Lung (tissue), 12 donors: ENCODE measurements around the gene SPG7. TPM values are rescaled to one million over a fixed set of nuclear protein-coding genes. Genes with fewer than 3 reads are reported as not detected.

Experiments used
- ATAC-seq: fragments of 200-7000 bp; cut with Tn5 transposase; one replicate; pipeline ENCODE4 v1.9.1; 2020; ENCODE audit warnings: moderate number of reproducible peaks; ENCODE audit not compliant: insufficient read depth, low FRiP score
- DNase-seq, 3 donors: peaks; one replicate each; pipeline ENCODE4 v3.0.0-alpha.2; 2013 to 2017
- H3K27ac ChIP-seq, 2 donors: one replicate each; pipeline ENCODE4 v1.5.1; 2013; ENCODE audit warnings: mild to moderate bottlenecking in 2 of 2, moderate library complexity in 2 of 2, control low read depth in 1 of 2, inconsistent platforms in 1 of 2, low read depth in 1 of 2, low read length in 1 of 2
- H3K27me3 ChIP-seq, 3 donors: one replicate each; pipeline ENCODE4 v1.5.1; 2013; ENCODE audit warnings: low read length in 2 of 3; ENCODE audit not compliant: control insufficient read depth in 3 of 3, insufficient read depth in 3 of 3
- H3K36me3 ChIP-seq, 4 donors: one replicate each; pipeline ENCODE4 v1.5.1; 2013; ENCODE audit warnings: low read length in 4 of 4, mild to moderate bottlenecking in 1 of 4, moderate library complexity in 1 of 4; ENCODE audit not compliant: control insufficient read depth in 4 of 4, insufficient read depth in 4 of 4
- H3K4me1 ChIP-seq, 5 donors: one replicate each; pipeline ENCODE4 v1.5.1; 2013; ENCODE audit warnings: low read length in 5 of 5, mild to moderate bottlenecking in 2 of 5, moderate library complexity in 1 of 5; ENCODE audit not compliant: control insufficient read depth in 5 of 5, insufficient read depth in 5 of 5
- H3K4me3 ChIP-seq: one replicate; pipeline ENCODE4 v1.5.1; 2013; ENCODE audit warnings: mild to moderate bottlenecking, control low read depth, moderate library complexity
- H3K9ac ChIP-seq, 2 donors: one replicate each; pipeline ENCODE4 v1.5.1; 2013; ENCODE audit warnings: low read length in 2 of 2, control low read depth in 1 of 2; ENCODE audit not compliant: insufficient read depth in 1 of 2
- H3K9me3 ChIP-seq, 4 donors: one replicate each; pipeline ENCODE4 v1.5.1; 2013; ENCODE audit warnings: low read length in 3 of 4, mild to moderate bottlenecking in 1 of 4, moderate library complexity in 1 of 4; ENCODE audit not compliant: control insufficient read depth in 4 of 4, insufficient read depth in 3 of 4
- WGBS, 2 donors: extraction: QIAGEN DNeasy Blood & Tissue Kit; methylation state at CpG; one replicate each; pipeline ENCODE4 v1.1.7; 2013; 5-methylcytosine and 5-hydroxymethylcytosine counted together
- polyA plus RNA-seq, 2 donors: library from polyadenylated mRNA; stranded (reverse); fragments of 200-250 nt; gene quantifications; one replicate each; pipeline ENCODE4 v1.2.1, GENCODE V29; 2013
- total RNA-seq, 2 donors: library from RNA; depleted of rRNA in 1 of 2; stranded (reverse); fragments of >200 nt in 1 of 2; gene quantifications; one replicate each; pipeline ENCODE4 v1.2.1, GENCODE V29; 2014 to 2021
- TF ChIP-seq, protein P1 (sequence below): IDR thresholded peaks from 2 replicates; pipeline ENCODE4 v1.5.1; 2012; ENCODE audit warnings: mild to moderate bottlenecking; ENCODE audit errors: control extremely low read depth, extremely low read depth
- donor health status: control.
- donor health status: control.
- donor health status: Bipolar disorder and iron deficiency.
- donor health status: healthy.
- donor health status: DM: yes; HTN: yes; CAD: no.

SPG7 gene
- total and polyA plus RNA-seq, 4 donors: 59.0 to 114 (median 95.4) TPM

DNA sequence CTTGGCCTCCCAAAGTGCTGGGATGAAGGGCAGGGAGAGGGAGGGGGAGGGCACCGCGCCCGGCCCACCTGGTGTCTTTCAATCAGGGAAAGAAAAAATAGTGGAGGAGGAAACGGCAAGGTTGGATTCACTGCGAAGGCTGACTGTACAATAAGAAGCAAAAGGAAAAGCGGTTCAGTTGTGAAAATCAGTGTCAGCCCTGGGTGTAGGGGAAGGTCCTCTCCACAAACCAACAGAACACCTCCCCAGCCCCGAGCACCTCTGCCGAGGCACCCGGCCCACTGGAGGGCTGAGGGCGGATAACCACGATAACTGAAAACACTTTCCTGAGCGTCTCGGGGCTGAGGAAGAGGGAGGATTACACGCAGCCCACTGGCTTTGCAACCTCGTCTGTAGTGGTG lies 1.4 kb upstream of the SPG7 start:
- no peak overlapping the region for H3K4me3 ChIP-seq
- peaks cover 6 to 15% (median 9%) of the 10 kb centered on the region in 4 donors for H3K36me3 ChIP-seq
- WGBS, 2 donors: 34 to 46% methylated on average over 15 of the region's 15 CpGs
- H3K4me1 ChIP-seq: peaks cover 13 to 33% (median 15%) of the 10 kb centered on the region in 5 donors
- H3K9me3 ChIP-seq: no peaks in the 10 kb centered on the region
- peak overlapping the region in 1 of 2 donors; percentile 67 for H3K9ac ChIP-seq
- no peak for DNase-seq
- no peaks in the 10 kb centered on the region for H3K27me3 ChIP-seq
- TF ChIP-seq, protein P1, sequence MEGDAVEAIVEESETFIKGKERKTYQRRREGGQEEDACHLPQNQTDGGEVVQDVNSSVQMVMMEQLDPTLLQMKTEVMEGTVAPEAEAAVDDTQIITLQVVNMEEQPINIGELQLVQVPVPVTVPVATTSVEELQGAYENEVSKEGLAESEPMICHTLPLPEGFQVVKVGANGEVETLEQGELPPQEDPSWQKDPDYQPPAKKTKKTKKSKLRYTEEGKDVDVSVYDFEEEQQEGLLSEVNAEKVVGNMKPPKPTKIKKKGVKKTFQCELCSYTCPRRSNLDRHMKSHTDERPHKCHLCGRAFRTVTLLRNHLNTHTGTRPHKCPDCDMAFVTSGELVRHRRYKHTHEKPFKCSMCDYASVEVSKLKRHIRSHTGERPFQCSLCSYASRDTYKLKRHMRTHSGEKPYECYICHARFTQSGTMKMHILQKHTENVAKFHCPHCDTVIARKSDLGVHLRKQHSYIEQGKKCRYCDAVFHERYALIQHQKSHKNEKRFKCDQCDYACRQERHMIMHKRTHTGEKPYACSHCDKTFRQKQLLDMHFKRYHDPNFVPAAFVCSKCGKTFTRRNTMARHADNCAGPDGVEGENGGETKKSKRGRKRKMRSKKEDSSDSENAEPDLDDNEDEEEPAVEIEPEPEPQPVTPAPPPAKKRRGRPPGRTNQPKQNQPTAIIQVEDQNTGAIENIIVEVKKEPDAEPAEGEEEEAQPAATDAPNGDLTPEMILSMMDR: no peak
- peak overlapping the region; percentile 96 to 99 for H3K27ac ChIP-seq
- no peak for ATAC-seq

DNA sequence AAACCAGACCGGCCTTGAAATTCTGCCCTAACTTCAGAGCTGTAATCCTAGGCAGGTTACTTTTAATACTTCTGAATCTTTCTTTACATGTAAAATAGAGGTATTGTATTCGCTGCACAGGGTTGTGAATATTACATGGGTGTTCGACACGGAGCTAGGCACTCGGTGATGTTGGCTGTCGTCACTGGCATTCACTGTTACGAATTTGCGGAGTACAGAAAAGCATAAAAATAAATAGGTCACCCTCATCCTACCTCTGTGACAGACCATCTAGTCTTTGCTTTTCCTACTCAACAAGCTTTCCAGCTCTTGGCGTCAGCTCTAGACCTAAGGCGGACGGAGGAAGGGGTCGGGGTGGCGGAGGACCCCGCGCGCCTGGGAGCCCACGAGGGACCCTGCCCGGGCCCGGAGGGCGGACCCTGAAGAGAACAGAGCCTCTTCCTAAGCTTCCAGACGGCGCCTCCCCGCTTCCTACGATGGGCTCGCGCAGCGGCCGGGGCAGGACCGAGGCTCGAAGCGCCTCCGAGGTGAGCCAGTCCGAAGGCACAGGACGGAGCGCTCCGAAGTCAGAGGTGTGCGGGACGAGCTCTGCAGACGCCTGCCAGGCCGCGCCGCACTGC lies 879 bp upstream of the SPG7 start:
- peaks cover 13 to 33% (median 14%) of the 10 kb centered on the region in 5 donors for H3K4me1 ChIP-seq
- peaks cover 6 to 15% (median 9%) of the 10 kb centered on the region in 4 donors for H3K36me3 ChIP-seq
- DNase-seq (no peak), ATAC-seq (no peak)
- peak overlapping the region; percentile 96 to 99 for H3K27ac ChIP-seq
- no peaks in the 10 kb centered on the region for H3K9me3 ChIP-seq
- 6% methylated on average over 42 of the region's 42 CpGs for WGBS, 2 donors
- peak overlapping the region in 1 of 2 donors; percentile 67 for H3K9ac ChIP-seq
- TF ChIP-seq, protein P1: no peak
- no peaks in the 10 kb centered on the region for H3K27me3 ChIP-seq
- H3K4me3 ChIP-seq: peak overlapping the region; percentile 81

DNA sequence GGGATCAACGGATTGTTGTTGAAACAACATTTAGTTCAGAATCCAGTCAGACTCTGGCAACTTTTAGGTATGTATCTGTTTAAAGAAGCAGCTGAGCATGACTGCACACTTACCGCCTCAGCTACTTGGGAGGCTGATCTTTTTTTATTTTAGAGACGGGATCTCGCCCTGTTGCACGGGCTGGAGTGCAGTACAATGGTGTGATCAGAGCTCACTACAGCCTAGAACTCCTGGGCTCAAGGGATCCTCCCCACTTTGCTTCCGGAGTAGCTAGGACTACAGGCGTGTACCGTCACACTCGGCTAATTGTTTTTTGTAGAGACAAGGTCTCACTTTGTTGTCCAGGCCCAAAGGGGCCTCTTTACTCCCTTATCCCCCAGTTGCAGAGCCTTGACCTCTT lies 2.3 kb downstream of the SPG7 start:
- Histone ChIP-seq H3K4me1 (peaks cover 8 to 28% (median 11%) of the 10 kb centered on the region in 5 donors), H3K27ac (no peak overlapping the region), H3K9ac (no peak overlapping the region), H3K27me3 (no peaks in the 10 kb centered on the region), H3K36me3 (peaks cover 8 to 19% (median 17%) of the 10 kb centered on the region in 4 donors), H3K9me3 (no peaks in the 10 kb centered on the region), H3K4me3 (no peak overlapping the region)
- ATAC-seq (no peak), DNase-seq (no peak)
- TF ChIP-seq, protein P1: no peak
- 95 to 97% methylated on average over 9 of the region's 9 CpGs for WGBS, 2 donors
